Stimulated activated CD4-positive, alpha-beta T cell treated with anti-CD3 and anti-CD28 coated beads, Interleukin-12 subunit alpha, Interleukin-12 subunit beta, amount 100 ng/mL, for 4 hours (primary cell): ENCODE measurements around the gene SLC5A9.
"Not testable (repeated sequence)": the region's sequence is repeated elsewhere in the genome, so short reads cannot be mapped to it uniquely, and the experiment has no call there.

Experiments
- DNase-seq: peaks from one replicate; pipeline ENCODE4 v3.0.0-alpha.2; 2020

The SLC5A9 gene

GRCh38 chr1:48246727-48247126 is 24.2 kb downstream of the SLC5A9 start:
- no peak for DNase-seq

- DNase-seq, result no peak
Observed at GRCh38 chr1:48248356-48248755, 25.8 kb downstream of the SLC5A9 start.

GRCh38 chr1:48249868-48250267 is 27.4 kb downstream of the SLC5A9 start:
- no peak for DNase-seq

- DNase-seq, result no peak
Observed at GRCh38 chr1:48250572-48250971, 28.1 kb downstream of the SLC5A9 start.

GRCh38 chr1:48251323-48251722 is 28.8 kb downstream of the SLC5A9 start:
- no peak for DNase-seq

GRCh38 chr1:48251821-48252220 is 29.3 kb downstream of the SLC5A9 start:
- DNase-seq, result no peak

- DNase-seq, result no peak
Observed at GRCh38 chr1:48254254-48254653, 31.7 kb downstream of the SLC5A9 start.

- no peak for DNase-seq
Observed at GRCh38 chr1:48258106-48258505, 35.6 kb downstream of the SLC5A9 start.

- DNase-seq, result no peak
Observed at GRCh38 chr1:48261881-48262400, 39.4 kb downstream of the SLC5A9 start.

- no peak for DNase-seq
Observed at GRCh38 chr1:48263041-48263440, 40.5 kb downstream of the SLC5A9 start.

GRCh38 chr1:48266576-48266975 is 44.1 kb downstream of the SLC5A9 start:
- DNase-seq, result no peak

- DNase-seq, result not testable (repeated sequence)
Observed at GRCh38 chr1:48277437-48277836, 54.9 kb downstream of the SLC5A9 start.

GRCh38 chr1:48282329-48282728 is 59.8 kb downstream of the SLC5A9 start:
- not testable (repeated sequence) for DNase-seq

- not testable (repeated sequence) for DNase-seq
Observed at GRCh38 chr1:48284696-48285420, 62.3 kb downstream of the SLC5A9 start.

GRCh38 chr1:48285525-48285924 is 63.0 kb downstream of the SLC5A9 start:
- no peak for DNase-seq

GRCh38 chr1:48291421-48291820 is 68.9 kb downstream of the SLC5A9 start:
- DNase-seq, result no peak

- DNase-seq, result no peak
Observed at GRCh38 chr1:48292706-48293105, 70.2 kb downstream of the SLC5A9 start.

GRCh38 chr1:48294094-48294493 is 71.6 kb downstream of the SLC5A9 start:
- not testable (repeated sequence) for DNase-seq

- DNase-seq, result no peak
Observed at GRCh38 chr1:48294656-48295055, 72.1 kb downstream of the SLC5A9 start.
